ENCODE data around the gene TMEM88.
A peak's percentile ranks its signal among the peaks of the same experiment; 100 is the strongest.
"Not testable (repeated sequence)": the region's sequence is repeated elsewhere in the genome, so short reads cannot be mapped to it uniquely, and the experiment has no call there.

Gene TMEM88

DNA sequence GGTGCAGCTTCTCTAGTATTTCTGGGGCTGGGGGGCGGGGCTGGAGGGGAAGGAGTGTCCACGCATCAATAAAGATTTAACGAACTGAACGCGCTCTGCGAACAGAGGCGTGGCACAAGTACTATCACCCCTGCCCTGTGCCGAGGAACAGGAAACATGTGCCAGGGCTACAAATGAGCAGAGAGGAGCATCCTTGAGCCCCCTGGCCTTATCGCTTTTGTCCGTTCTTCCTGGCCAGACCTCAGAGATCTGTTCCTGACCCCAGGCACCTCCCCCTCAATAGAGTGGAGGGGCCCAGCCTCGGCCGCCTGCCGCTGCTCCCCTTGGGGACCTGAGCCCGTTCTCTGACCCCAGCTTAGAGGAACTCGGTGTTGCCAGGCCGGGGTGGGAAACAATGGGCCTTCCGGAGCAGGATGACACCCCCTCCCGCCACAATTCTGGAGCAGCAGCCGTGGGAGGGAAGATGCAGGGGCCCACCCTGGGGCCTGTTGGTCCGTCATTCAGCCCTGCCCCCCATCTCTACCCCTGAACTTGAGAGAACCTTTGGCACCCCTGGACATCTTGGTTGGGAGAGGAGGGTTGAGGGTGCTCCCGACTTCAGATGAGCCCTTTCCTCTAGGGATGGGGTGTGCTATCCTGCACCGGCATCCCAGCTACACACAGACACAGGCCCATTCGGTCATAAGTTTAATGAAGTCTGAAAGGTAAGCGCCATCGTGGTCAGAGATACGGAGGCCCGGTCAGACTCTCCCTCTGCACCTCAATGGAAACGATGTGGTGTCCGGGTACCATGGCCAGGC, 1.3 kb downstream of the TMEM88 start:
- DNase-seq, result peak in 1 of 56 donors; percentile 50

DNA sequence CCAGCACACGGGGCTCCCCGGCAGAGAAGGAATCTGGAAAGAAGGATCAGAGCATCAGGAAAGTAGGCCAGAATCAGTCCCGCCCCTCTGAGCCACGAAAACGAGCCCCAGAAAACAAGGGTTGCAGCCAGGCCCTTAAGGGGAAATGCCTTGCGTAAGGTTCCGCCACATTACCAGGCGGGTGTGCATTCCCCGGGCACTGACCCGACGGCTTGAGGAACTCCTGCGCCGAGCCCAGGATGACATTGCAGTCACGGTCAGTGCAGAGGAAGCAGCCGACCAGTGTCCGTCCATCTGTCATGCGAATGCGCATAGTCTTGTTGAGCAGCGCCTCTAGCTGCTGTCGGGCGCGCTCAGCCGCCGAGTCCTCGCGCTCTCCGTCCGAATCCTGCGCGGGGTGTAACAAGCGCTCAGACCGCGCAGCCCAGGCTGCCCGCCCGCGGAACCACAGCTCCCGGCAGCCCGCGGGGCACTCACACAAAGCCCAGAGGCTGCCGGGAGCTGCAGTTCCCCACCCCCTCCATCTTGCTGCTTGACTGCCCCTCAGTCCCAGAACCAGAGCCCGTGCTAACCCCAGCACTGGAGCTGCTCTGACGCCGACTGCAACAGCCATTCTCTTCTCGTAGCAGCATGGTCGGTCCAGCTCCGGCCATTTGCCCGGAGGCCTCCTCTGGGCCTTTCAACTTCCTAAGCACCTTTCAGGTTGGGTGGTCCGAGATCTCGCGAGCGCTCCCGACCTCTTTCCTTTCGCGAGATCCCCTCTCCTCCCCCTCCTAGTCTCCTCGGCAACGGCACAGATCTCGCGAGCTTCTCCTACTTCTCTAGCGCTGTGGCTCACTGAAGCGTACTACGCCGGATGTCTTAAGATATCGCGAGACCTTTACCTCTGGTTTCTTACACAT, 2.2 kb downstream of the TMEM88 start, which contains the start of gene NAA38:
NAA38 (minus strand) TSS at position 749 of the 902 bp plus-strand sequence; CDS start at position 653, 96 bp downstream.
- peak; percentile 78 to 100 (median 98) for DNase-seq

DNA sequence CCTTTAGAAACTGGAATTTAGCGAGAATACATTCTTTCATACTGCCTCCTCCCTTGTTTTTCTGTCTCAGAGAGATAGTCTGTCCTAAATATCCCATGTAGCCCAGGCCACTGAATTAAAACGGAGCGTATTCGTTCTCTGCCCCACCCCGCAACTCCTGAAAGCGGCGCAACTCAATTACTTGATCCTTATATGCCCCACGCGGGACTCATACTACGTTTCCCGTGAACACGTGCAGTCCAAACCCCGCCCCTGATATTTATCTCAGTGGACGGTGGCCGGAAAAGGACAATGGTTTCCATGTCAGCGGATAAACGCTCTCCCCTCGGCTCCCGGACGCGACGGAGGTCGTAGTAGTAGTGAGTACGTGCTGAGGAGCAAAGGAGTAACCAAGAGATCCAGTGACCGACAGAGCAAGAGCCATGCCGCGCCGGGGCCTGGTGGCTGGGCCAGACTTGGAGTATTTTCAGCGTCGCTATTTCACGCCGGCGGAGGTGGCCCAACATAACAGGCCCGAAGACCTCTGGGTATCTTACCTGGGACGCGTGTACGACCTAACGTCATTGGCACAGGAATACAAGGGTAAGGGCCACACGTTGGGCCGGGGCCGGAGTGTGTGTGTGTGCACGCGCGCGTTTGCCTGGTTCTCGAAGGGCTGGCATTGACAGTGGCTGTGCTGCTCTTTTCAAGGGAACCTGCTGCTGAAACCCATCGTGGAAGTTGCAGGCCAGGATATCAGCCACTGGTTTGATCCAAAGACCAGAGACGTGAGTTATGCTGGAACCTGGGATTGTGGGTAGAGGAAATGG, 3.1 kb downstream of the TMEM88 start, which contains the start of gene CYB5D1:
CYB5D1 (plus strand) TSS at position 291 of the 809 bp plus-strand sequence; CDS start at position 423, 132 bp downstream.
- peak in 54 of 56 donors; percentile 72 to 96 (median 90) for DNase-seq

DNA sequence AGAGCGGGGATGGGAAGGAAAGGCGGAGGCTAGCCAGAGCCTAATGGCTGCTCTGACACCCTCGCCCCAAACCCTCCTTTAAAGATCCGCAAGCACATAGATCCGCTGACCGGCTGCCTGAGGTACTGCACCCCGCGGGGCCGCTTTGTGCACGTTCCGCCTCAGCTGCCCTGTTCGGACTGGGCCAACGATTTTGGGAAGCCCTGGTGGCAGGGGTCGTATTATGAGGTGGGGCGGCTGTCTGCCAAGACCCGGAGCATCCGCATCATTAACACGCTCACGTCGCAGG, 3.6 kb downstream of the TMEM88 start:
- DNase-seq, result peak in 3 of 56 donors; percentile 53 to 66 (median 58)

DNA sequence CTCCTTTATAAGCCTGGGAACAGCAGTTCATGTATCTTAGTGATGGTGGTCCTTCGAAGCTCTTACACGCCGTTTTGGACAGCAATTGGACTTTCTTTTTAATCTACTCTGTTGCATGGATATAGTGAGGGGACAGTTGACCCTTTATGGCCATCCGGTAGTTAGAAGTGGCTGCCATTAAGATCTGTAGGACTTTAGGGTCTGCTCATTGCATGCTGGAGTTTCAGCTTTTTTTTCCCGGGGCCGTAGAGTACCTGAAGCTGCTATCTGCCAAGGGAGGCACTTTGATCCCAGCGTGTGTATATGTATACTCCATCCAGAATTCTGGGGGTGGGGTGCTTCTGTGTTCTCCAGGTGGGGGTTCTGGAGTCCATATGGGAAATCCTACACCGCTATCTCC, 4.2 kb downstream of the TMEM88 start:
- no peak for DNase-seq

DNA sequence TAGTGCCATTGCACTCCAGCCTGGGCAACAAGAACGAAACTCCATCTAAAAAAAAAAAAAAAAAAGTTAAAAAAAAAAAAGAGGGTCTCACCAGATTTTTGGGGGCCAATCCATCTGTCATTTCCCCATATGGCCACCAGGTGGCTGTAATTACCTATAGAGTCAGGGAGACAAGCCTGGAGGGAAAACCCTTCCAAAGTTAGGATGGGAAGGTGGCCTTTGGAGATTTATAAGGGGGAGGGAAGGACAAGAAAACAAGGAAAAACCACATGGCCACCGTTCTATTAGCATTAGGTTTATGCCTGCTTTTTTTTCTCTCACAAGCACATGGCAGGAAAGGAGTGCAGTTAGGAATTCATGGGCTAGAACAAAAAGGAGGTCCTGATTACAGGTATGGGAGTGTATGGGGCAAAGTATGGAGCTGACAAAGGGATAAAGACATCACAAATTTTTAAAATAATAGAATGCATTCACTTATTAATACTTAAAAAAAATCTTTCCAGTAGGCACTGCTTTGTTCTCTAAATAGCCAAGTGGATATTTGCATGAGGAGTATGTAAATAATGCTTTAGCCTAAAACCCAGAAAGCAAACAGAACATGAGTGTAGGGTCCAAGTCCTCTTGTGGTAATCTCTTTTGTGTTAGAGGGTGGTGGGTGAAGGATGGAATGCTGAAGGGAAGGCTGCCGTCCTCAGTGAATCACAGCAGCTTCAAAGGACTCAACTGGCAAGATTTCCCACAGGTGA, 8.0 kb downstream of the TMEM88 start:
- peak in 12 of 56 donors; percentile 13 to 70 (median 35) for DNase-seq

DNA sequence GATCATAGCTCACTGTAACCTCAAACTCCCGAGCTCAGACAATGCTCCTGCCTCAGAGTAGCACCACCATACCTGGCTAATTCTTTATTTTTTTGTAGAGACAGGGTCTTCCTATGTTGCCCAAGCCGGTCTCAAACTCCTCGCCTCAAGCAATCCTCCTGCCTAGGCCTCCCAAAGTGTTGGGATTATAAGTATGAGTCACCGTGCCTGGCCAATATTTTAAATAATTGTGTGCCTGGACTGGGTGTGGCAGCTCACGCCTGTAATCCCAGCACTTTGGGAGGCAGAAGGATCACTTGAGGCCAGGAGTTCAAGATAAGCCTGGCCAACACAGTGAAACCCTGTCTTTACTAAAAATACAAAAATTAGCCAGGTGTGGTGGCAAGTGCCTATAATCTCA, 9.5 kb downstream of the TMEM88 start:
- DNase-seq, result not testable (repeated sequence)

DNA sequence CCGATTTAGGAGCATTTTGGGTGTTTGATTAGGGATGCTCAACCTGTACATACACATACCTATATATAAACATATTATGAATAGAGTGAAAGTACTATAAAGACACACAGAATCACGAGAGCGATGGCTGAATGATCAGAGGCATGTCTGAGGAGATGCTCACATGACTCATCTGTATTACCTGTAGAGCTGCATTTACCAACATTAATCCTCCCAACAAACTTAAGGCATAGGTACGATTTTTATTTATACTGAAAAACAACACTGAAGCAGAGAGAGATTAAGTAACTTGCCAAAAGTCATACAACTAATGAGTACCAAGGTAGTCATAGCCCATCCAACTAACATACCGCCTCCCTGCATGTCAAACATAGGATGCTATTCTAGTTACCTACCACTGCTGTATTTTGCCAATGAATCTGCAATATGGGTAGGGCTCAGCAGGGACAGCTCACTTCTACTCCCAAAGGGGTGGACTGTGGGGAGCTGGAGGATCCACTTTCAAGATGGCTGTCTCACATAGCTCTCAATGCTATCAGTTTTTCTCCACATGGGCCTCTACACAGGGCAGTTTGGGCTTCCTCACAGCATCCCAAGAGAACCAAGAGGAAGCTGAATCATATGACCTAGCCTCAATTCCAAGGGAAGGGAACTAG, 10.3 kb downstream of the TMEM88 start:
- no peak for DNase-seq

DNA sequence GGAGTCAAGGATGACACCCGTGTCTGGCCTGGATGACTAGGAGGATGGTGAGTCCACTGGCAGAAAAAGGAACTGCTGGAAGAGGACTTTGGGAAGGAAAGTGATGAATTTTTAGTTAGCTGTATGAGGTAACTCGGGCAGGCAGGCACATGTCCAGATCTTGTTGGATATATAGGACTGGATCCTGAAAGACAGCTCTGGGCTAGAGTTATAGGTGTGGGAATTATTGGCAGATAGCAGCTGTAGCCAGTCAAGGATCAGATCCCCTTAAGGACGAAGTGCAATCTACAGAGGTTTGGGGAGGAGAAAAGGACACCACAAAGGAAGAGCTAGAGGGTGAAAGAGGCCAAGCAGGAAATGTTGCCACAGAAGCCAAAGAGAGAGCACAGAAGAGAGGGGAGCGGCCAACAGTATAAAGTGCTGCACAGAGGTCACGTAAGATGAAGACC, 13.0 kb downstream of the TMEM88 start:
- no peak for DNase-seq

DNA sequence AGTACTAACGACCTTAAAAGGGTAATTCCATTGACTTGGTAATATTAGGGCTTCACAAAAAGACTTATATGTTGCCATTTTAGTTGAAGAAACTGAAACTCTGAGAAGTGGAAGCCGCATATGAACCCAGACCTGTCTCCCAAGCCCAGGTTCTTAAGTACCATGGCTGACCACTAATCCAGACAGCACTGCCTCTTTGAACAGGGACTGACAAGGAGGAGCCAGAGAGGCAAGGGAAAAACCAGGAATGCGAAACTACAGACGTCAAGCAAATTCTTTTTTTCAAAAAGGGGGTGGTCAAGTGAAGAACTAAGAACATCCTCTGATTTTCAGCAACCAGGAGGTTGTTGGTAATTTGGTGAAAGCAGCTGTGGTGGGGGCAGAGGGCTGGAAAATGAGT, 18.2 kb downstream of the TMEM88 start:
- no peak for DNase-seq

DNA sequence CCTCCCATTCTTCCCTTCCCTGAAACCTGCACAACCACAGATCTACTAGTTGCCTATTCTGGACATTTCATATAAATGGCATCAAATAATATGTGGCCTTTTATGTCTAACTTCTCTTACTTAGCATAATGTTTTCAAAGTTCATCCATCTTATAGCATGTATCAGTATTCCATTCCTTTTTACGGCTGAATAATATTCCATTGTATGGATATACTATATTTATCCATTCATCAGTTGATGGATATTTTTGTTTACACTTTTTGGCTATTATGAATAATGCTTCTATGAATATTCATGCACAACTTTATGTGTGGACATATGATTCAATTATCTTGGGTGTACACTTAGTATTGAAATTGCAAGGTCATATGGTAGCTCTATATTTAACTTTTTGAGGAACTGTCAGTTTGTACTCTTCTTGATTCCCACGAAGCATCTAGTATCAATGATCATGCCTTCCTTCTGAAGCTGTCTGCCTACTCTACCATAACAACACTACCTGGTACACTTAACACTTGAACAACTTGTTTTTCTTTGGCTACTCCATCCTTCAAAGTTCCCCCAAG, 21.0 kb downstream of the TMEM88 start:
- DNase-seq, result no peak

DNA sequence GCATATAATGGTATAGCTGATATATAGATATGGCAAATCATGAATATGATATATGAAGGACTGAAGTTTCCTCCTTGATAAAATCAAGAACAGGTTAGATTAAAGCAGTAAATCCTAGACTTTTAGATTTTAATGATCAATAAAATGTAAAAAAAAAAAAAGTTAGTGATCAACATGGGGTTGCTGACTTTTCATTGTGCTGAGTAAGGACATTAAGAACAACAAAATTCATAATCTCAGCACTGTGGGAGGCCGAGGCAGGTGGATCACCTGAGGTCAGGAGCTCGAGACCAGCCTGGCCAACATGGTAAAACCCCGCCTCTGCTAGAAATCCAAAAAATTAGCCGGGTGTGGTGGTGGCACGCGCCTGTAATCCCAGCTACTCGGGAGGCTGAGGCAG, 23.4 kb downstream of the TMEM88 start:
- no peak for DNase-seq

DNA sequence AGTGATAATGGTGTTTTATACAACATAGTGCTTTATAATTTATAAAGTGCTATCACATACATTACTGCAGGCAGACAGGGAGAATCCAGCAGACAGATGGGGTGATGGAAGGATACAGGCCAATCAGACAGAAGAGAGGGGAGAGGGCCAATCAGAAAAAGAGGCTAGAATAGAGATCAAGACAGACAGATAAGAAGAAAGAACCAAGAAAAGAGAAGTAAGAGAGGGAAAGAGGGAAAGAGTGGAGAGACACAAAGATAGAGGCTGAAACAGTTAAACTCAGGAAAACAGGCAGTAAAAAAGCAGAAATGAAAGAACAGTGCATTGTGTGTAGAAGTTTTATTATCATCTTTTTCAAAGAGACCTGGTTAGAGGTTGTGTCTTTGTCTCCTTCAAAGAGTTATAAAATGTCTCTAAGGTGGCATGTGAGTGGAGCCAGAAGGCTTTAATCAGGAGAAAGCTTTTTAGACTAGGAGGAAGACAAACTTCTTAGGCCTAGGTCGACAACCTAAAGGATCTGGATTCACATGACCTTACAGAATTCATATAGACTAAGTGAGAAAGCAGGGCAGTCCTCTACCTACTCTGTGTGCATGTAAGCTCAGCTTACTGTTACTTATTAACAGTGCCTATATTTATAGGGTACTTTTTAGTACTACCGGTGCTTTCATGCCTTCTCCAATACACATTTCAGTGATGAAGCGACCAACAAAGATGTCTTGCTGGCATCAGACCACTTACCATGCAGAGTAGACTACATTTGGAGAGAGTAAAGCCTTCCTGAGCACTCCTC, 25.4 kb downstream of the TMEM88 start:
- no peak for DNase-seq

DNA sequence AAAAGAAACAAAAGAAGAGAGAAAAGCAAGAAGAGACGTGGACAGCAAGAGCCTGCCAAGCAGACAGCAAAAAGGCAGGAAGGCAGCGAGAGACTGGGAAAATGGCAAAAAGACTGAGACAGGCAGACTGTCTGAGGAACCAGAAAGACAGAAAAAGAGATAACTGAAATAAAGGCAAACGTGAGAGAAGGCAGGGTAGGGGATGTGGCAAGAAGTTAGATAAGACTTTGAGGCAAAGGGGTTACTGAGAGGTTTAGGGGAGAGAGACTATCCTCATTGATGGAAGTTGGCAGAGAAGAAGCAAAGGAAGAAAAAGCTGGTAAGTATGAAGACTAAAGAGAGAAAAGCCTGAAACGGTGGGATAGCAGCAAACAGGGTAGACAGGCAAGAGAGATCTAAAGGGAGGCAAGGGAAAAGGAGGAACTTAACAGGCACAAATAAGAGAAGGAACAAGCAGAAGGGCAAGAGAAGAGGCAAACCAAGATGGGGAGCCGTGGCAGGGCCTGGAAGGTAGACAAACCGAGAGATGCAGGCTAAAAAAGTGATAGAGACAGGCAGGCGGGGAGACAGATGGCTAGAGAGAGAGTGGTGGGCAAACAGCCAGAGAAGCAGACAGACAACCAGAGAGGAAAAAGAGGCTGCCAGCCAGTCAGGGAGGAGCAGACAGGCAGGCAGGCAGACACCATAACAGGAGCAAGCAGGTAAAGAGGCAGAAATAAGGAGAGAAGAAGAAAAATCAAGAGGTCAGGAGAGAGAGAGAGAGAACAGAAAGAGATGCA, 26.6 kb downstream of the TMEM88 start:
- DNase-seq, result no peak

DNA sequence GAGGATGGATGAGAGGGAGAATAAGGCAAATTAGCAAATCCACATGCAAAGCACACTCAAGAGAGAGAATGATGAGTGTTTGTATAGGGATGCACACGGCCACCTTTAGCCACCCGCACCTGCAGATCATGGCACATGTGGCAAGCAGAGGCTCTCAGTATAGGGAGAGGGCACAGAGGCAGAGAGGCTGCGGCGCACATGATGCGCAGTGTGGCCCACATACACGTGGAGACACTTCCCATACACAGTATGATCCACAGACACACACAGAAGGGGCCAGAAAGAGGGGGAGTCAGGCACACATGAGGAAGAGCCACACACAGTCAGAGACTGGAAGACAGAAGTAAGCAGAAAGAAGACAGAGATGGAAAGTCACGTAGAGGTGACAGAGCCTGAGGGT, 27.2 kb downstream of the TMEM88 start:
- no peak for DNase-seq

DNA sequence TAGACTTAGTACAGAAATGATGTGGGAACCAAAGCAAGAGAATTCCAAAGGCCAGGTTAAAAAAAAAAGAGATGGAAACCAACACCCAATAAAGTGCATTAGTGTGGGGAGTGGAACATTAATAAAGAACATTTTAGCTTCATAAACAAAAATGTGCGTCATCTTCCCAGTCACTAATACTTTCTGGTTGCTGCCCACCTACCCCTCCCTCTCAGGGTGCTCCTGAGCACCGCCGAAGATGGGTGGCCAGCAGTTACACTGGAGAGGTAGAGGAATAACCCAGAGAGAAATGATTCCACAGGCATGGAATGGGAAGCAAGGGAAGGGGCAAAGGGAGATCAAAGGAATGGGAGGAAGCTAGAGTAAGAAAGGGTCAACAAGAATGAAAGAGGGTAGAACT, 27.8 kb downstream of the TMEM88 start:
- DNase-seq, result no peak

DNA sequence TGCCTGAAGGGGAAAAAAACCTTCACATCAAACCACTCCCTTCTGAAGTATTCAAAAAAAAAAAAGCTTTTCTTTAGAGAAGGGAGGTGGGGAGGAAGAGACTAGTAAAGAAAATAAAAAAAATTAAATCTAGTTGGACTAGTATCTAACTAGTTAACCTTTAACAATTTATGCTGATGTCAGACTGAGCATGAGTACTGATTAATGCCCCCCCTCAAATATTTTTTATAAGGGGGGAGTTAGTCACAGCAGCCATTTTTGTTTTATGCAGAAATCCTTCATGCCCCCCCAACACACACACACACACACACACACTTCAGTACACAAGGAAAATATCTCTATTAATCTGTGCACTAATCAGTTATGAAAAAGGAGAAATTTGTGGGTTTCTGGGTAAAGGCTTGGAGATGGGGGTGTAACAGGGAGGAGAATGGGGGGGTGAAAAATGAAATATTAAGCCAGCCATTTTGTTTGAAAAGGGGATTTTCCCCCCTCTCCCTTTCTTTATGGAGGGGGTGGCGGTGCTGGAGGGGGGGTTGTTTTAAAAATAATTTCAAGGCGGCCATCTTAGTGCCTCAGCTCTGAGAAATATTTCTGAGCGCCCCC, 29.0 kb downstream of the TMEM88 start:
- no peak for DNase-seq

Measured in nucleus accumbens (tissue), 56 donors.